IMR-90 (cell line): Measurements from ENCODE around the gene SMAD7.

Experiments
- CEBPB ChIP-seq: IDR thresholded peaks from 2 replicates; pipeline ENCODE4 v1.6.1; 2012; ENCODE audit warnings: low read depth, low read length, improper control_type of control experiment
- CHD1 ChIP-seq: IDR thresholded peaks from 2 replicates; pipeline ENCODE4 v1.6.1; 2012; ENCODE audit warnings: low read depth, low read length, improper control_type of control experiment
- FOS ChIP-seq: fragments of 150-350 bp; IDR thresholded peaks from 2 replicates; pipeline ENCODE4 v1.6.1; 2016; ENCODE audit warnings: low read depth, low read length
- MAFK ChIP-seq: IDR thresholded peaks from 2 replicates; pipeline ENCODE4 v1.6.1; 2012; ENCODE audit warnings: low read depth, low read length, improper control_type of control experiment
- MAZ ChIP-seq: IDR thresholded peaks from 2 replicates; pipeline ENCODE4 v1.6.1; 2012; ENCODE audit warnings: low read depth, mild to moderate bottlenecking, low read length, improper control_type of control experiment, moderate library complexity, borderline replicate concordance
- MXI1 ChIP-seq: IDR thresholded peaks from 2 replicates; pipeline ENCODE4 v1.6.1; 2012; ENCODE audit warnings: low read depth, mild to moderate bottlenecking, low read length, moderate library complexity, borderline replicate concordance
- POLR2A ChIP-seq: IDR thresholded peaks from 2 replicates; pipeline ENCODE4 v1.6.1; 2012; ENCODE audit warnings: mild to moderate bottlenecking, low read depth, low read length
- RAD21 ChIP-seq: IDR thresholded peaks from 2 replicates; pipeline ENCODE4 v1.6.1; 2012; ENCODE audit warnings: low read length, improper control_type of control experiment
- RCOR1 ChIP-seq: IDR thresholded peaks from 2 replicates; pipeline ENCODE4 v1.6.1; 2012; ENCODE audit warnings: mild to moderate bottlenecking, low read length, improper control_type of control experiment; ENCODE audit not compliant: insufficient replicate concordance
- RFX5 ChIP-seq: IDR thresholded peaks from 2 replicates; pipeline ENCODE4 v1.8.0; 2012; ENCODE audit warnings: low read depth, mild to moderate bottlenecking, low read length, moderate library complexity
- SMC3 ChIP-seq: fragments of 150-350 bp; IDR thresholded peaks from 2 replicates; pipeline ENCODE4 v1.6.1; 2016; ENCODE audit warnings: low read depth, mild to moderate bottlenecking, antibody characterized with exemption, low read length, moderate library complexity
- USF2 ChIP-seq: fragments of 150-350 bp; IDR thresholded peaks from 2 replicates; pipeline ENCODE4 v1.6.1; 2017; ENCODE audit warnings: mild to moderate bottlenecking, antibody characterized with exemption, low read length, low read depth
- TF ChIP-seq, protein P1 (sequence below): conservative IDR thresholded peaks from 2 replicates; pipeline ENCODE4 v1.5.1; 2012; ENCODE audit warnings: mild to moderate bottlenecking, low read depth, low read length, improper control_type of control experiment
- TF ChIP-seq, protein P2 (sequence below): fragments of 150-350 bp; IDR thresholded peaks from 2 replicates; pipeline ENCODE4 v1.6.1; 2016; ENCODE audit warnings: low read depth, mild to moderate bottlenecking, low read length, moderate library complexity, borderline replicate concordance

- TF ChIP-seq, protein P1, sequence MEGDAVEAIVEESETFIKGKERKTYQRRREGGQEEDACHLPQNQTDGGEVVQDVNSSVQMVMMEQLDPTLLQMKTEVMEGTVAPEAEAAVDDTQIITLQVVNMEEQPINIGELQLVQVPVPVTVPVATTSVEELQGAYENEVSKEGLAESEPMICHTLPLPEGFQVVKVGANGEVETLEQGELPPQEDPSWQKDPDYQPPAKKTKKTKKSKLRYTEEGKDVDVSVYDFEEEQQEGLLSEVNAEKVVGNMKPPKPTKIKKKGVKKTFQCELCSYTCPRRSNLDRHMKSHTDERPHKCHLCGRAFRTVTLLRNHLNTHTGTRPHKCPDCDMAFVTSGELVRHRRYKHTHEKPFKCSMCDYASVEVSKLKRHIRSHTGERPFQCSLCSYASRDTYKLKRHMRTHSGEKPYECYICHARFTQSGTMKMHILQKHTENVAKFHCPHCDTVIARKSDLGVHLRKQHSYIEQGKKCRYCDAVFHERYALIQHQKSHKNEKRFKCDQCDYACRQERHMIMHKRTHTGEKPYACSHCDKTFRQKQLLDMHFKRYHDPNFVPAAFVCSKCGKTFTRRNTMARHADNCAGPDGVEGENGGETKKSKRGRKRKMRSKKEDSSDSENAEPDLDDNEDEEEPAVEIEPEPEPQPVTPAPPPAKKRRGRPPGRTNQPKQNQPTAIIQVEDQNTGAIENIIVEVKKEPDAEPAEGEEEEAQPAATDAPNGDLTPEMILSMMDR = no peak
- TF ChIP-seq USF2 (no peak), POLR2A (no peak), CHD1 (no peak), RAD21 (no peak), RFX5 (no peak), CEBPB (no peak), MAZ (no peak), SMC3 (no peak), RCOR1 (no peak), MAFK (no peak), MXI1 (no peak), FOS (no peak)
- TF ChIP-seq, protein P2, sequence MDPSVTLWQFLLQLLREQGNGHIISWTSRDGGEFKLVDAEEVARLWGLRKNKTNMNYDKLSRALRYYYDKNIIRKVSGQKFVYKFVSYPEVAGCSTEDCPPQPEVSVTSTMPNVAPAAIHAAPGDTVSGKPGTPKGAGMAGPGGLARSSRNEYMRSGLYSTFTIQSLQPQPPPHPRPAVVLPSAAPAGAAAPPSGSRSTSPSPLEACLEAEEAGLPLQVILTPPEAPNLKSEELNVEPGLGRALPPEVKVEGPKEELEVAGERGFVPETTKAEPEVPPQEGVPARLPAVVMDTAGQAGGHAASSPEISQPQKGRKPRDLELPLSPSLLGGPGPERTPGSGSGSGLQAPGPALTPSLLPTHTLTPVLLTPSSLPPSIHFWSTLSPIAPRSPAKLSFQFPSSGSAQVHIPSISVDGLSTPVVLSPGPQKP = no peak
Observed at GRCh38 chr18:48884306-48884705, 66.5 kb downstream of the SMAD7 start.
